A673 (cell line): ENCODE results near the gene RCAN3. TPM values are rescaled to one million over a fixed set of nuclear protein-coding genes. Genes with fewer than 3 reads are reported as not detected.

Experiments
- BruUV-seq: library from RNA; stranded (reverse); fragments of 400-500 nt; replicated peaks from 2 replicates; lab custom pipeline; 2021; lab: Mats Ljungman, UMichigan
- CTCF ChIA-PET: fragments of 300-600 bp; sonication (Branson Sonifier 250); formaldehyde crosslinking; loops from one replicate; lab custom pipeline; 2022; ENCODE audit warnings: antibody characterized with exemption; lab: Charles Lee
- POLR2A ChIA-PET: fragments of 300-600 bp; sonication (Branson Sonifier 250); formaldehyde crosslinking; loops from one replicate; lab custom pipeline; 2022; ENCODE audit warnings: antibody characterized with exemption; ENCODE audit not compliant: low non-redundant PET; lab: Charles Lee
- DNase-seq: peaks from one replicate; pipeline ENCODE4 v3.0.0-alpha.2; 2015; ENCODE audit warnings: low spot score
- H3K27ac ChIP-seq: fragments of 200-600 bp; sonication (generic); 2 replicates; pipeline ENCODE4 v1.5.1; 2016; ENCODE audit warnings: mixed run types, low read depth, mild to moderate bottlenecking, mixed read lengths, antibody characterized with exemption, low read length; ENCODE audit not compliant: poor library complexity, severe bottlenecking
- H3K27me3 ChIP-seq: fragments of 200-600 bp; sonication (generic); replicated peaks from 2 replicates; pipeline ENCODE4 v1.6.1; 2017; ENCODE audit warnings: mixed run types, low read depth, mild to moderate bottlenecking, mixed read lengths, antibody characterized with exemption, low read length; ENCODE audit not compliant: insufficient read depth, poor library complexity
- H3K36me3 ChIP-seq: fragments of 200-600 bp; sonication (generic); 2 replicates; pipeline ENCODE4 v1.6.1; 2016; ENCODE audit warnings: mixed run types, mild to moderate bottlenecking, mixed read lengths, antibody characterized with exemption, low read length; ENCODE audit not compliant: insufficient read depth, poor library complexity, severe bottlenecking
- H3K4me1 ChIP-seq: fragments of 200-600 bp; sonication (generic); 2 replicates; pipeline ENCODE4 v1.6.1; 2017; ENCODE audit warnings: mixed run types, mild to moderate bottlenecking, mixed read lengths, antibody characterized with exemption, low read length; ENCODE audit not compliant: insufficient read depth, poor library complexity, severe bottlenecking
- H3K4me3 ChIP-seq: fragments of 200-600 bp; sonication (generic); 2 replicates; pipeline ENCODE4 v1.5.1; 2016; ENCODE audit warnings: low read depth, mixed run types, mild to moderate bottlenecking, mixed read lengths, low read length; ENCODE audit not compliant: poor library complexity, severe bottlenecking
- H3K9me3 ChIP-seq: fragments of 200-600 bp; sonication (generic); 2 replicates; pipeline ENCODE4 v1.6.1; 2016; ENCODE audit warnings: mixed run types, low read depth, mild to moderate bottlenecking, mixed read lengths, antibody characterized with exemption, low read length; ENCODE audit not compliant: poor library complexity, severe bottlenecking
- CTCF ChIP-seq: fragments of 300-800, 200-600 bp; sonication (generic); conservative IDR thresholded peaks from 2 replicates; pipeline ENCODE4 v1.5.1; 2017; ENCODE audit warnings: low read depth, mild to moderate bottlenecking, antibody characterized with exemption, low read length, moderate library complexity, mixed read lengths
- EZH2 ChIP-seq: fragments of 200-600 bp; sonication (generic); IDR thresholded peaks from 2 replicates; pipeline ENCODE4 v1.6.1; 2017; ENCODE audit warnings: borderline replicate concordance, low read depth, mild to moderate bottlenecking, mixed read lengths, antibody characterized with exemption, low read length; ENCODE audit not compliant: poor library complexity, severe bottlenecking
- intact Hi-C: fragments of 100-400 bp; cut with micrococcal nuclease; formaldehyde crosslinking; loops from one replicate; pipeline ENCODE4 v1.10.0; 2022; ENCODE audit not compliant: unreplicated experiment
- total RNA-seq: library from RNA; stranded (reverse); gene quantifications from 2 replicates; pipeline ENCODE4 v1.2.3, GENCODE V29; 2021

The RCAN3 gene
- total RNA-seq, 1 experiment from 2014 or later = 7.4 TPM

GRCh38 chr1:24474193-24474592, 28.4 kb upstream of the RCAN3 start:
- Histone ChIP-seq H3K27ac (no peak overlapping the region), H3K36me3 (no peaks in the 10 kb centered on the region), H3K9me3 (no peaks in the 10 kb centered on the region), H3K4me1 (no peaks in the 10 kb centered on the region), H3K4me3 (no peak overlapping the region), H3K27me3 (no peaks in the 10 kb centered on the region)
- no peak for TF ChIP-seq CTCF
- no peak for TF ChIP-seq EZH2
- ChIA-PET POLR2A (no interaction called here), CTCF (no interaction called here)
- intact Hi-C loops = no loop called here
- BruUV-seq = no TSS peak
- DNase-seq = no peak

- no peak overlapping the region for H3K27ac ChIP-seq
- intact Hi-C loops = no loop called here
- POLR2A ChIA-PET = interaction anchor here (0.6 kb wide), 1 partner anchor 174 kb away, joined by 5 read pairs; no protein-coding TSS in a partner anchor
- no peak for TF ChIP-seq EZH2
- no peak for TF ChIP-seq CTCF
- H3K4me3 ChIP-seq = no peak overlapping the region
- no peaks in the 10 kb centered on the region for H3K4me1 ChIP-seq
- no peaks in the 10 kb centered on the region for H3K36me3 ChIP-seq
- no peaks in the 10 kb centered on the region for H3K27me3 ChIP-seq
- no TSS peak for BruUV-seq
- DNase-seq = peak; percentile 47
- CTCF ChIA-PET = interaction anchor here (0.7 kb wide), 1 partner anchor 53 kb away, joined by 3 read pairs; no protein-coding TSS in a partner anchor
- no peaks in the 10 kb centered on the region for H3K9me3 ChIP-seq
These were observed 26.9 kb upstream of the RCAN3 start for GRCh38 chr1:24475700-24476099.

GRCh38 chr1:24476571-24476970, 26.1 kb upstream of the RCAN3 start:
- intact Hi-C loops = no loop called here
- CTCF ChIA-PET = interaction anchor here (0.7 kb wide), 1 partner anchor 52 kb away, joined by 3 read pairs; no protein-coding TSS in a partner anchor
- BruUV-seq = no TSS peak
- POLR2A ChIA-PET = interaction anchor here (0.6 kb wide), 2 partner anchors 21 to 175 kb away, joined by 4 to 5 read pairs; no protein-coding TSS in a partner anchor
- H3K36me3 ChIP-seq = no peaks in the 10 kb centered on the region
- H3K4me3 ChIP-seq = no peak overlapping the region
- H3K4me1 ChIP-seq = no peaks in the 10 kb centered on the region
- no peak for DNase-seq
- H3K27me3 ChIP-seq = no peaks in the 10 kb centered on the region
- no peaks in the 10 kb centered on the region for H3K9me3 ChIP-seq
- no peak overlapping the region for H3K27ac ChIP-seq
- TF ChIP-seq CTCF (no peak), EZH2 (no peak)
